Measurements from ENCODE around the gene MFSD2B.
A peak's percentile ranks its signal among the peaks of the same experiment; 100 is the strongest.

MFSD2B gene

DNA sequence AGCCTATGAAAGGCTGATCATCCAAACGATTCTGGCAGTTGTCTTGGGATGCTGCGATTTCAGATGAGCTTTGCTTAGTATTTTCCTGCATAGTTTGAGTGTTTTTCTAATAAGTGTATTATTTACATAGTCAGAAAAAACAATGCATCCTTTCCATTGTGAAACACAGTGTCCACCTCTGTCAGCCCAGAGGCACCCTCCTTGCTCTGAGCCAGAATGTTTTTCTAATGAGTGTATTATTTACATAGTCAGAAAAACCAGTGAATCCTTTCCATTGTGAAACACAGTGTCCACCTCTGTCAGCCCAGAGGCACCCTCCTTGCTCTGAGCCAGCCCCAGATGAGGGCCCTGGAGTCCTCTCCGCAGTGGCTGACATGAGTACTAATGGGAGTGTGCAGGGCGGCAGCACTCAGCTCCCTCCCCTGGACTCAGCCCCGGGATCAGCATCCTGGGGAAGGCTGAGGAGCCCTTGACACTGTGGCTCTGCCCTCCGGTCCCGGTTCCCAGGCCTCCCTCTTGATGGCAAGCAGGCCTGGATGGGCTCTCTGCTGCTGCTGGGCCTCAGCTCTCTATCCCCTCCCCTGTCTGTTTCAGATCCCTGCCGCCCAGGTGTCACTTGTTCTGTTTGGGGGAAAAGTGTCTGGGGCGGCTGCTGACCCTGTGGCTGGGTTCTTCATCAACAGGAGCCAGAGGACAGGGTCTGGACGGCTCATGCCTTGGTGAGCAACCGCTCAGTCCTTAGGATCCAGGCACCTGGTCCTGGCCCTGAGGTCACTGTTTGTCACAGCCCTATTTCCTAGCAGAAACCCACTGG lies 5.9 kb downstream of the MFSD2B start:
- ATAC-seq: peak; percentile 74

DNA sequence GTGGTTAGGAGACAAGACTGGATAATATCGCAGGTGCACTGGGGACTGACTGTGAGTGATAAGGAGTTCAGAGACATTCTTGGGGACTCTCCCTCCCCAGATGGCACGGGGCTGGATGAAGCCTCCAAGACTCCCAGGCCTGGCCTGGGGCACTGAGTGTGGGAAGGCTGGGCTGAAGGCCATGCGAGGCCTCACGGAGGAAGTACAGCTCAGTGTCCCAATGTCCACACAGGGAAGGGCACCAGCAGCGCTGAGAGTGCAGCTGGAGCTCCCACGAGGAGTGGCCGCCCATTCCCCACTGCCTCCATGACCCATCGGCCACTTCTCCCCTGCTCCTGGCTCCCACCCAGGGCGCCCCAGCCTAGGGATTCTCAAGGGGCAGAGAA lies 6.5 kb downstream of the MFSD2B start:
- ATAC-seq: peak; percentile 4; the same call in 1 of the 3 replicates
- TF ChIP-seq TOX (CRISPR knock-in tag; IDR thresholded peaks at IDR 0.05; ENCODE audit: borderline replicate concordance) (no peak), SNAI2 (CRISPR knock-in tag; IDR thresholded peaks at IDR 0.05) (no peak), OSR1 (CRISPR knock-in tag; IDR thresholded peaks at IDR 0.05) (no peak), TCF4 (CRISPR knock-in tag; IDR thresholded peaks at IDR 0.05; ENCODE audit: borderline replicate concordance) (no peak), RARB (CRISPR knock-in tag; IDR thresholded peaks at IDR 0.05) (no peak), ZNF565 (CRISPR knock-in tag; conservative IDR thresholded peaks at IDR 0.05; ENCODE audit: low read depth) (no peak), BACH2 (CRISPR knock-in tag; IDR thresholded peaks at IDR 0.05; ENCODE audit: borderline replicate concordance) (no peak), CSDC2 (CRISPR knock-in tag; IDR thresholded peaks at IDR 0.05) (no peak), ARNTL (CRISPR knock-in tag; IDR thresholded peaks at IDR 0.05; ENCODE audit: borderline replicate concordance, low read depth) (no peak), ISL1 (CRISPR knock-in tag; IDR thresholded peaks at IDR 0.05) (no peak), ZFP30 (CRISPR knock-in tag; IDR thresholded peaks at IDR 0.05) (no peak), ZC3H10 (CRISPR knock-in tag; IDR thresholded peaks at IDR 0.05) (no peak), GLIS3 (CRISPR knock-in tag; IDR thresholded peaks at IDR 0.05) (no peak)
- TF ChIP-seq, protein P1, sequence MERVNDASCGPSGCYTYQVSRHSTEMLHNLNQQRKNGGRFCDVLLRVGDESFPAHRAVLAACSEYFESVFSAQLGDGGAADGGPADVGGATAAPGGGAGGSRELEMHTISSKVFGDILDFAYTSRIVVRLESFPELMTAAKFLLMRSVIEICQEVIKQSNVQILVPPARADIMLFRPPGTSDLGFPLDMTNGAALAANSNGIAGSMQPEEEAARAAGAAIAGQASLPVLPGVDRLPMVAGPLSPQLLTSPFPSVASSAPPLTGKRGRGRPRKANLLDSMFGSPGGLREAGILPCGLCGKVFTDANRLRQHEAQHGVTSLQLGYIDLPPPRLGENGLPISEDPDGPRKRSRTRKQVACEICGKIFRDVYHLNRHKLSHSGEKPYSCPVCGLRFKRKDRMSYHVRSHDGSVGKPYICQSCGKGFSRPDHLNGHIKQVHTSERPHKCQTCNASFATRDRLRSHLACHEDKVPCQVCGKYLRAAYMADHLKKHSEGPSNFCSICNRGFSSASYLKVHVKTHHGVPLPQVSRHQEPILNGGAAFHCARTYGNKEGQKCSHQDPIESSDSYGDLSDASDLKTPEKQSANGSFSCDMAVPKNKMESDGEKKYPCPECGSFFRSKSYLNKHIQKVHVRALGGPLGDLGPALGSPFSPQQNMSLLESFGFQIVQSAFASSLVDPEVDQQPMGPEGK (CRISPR knock-in tag; IDR thresholded peaks at IDR 0.05; ENCODE audit: borderline replicate concordance): no peak
- TF ChIP-seq, protein P2, sequence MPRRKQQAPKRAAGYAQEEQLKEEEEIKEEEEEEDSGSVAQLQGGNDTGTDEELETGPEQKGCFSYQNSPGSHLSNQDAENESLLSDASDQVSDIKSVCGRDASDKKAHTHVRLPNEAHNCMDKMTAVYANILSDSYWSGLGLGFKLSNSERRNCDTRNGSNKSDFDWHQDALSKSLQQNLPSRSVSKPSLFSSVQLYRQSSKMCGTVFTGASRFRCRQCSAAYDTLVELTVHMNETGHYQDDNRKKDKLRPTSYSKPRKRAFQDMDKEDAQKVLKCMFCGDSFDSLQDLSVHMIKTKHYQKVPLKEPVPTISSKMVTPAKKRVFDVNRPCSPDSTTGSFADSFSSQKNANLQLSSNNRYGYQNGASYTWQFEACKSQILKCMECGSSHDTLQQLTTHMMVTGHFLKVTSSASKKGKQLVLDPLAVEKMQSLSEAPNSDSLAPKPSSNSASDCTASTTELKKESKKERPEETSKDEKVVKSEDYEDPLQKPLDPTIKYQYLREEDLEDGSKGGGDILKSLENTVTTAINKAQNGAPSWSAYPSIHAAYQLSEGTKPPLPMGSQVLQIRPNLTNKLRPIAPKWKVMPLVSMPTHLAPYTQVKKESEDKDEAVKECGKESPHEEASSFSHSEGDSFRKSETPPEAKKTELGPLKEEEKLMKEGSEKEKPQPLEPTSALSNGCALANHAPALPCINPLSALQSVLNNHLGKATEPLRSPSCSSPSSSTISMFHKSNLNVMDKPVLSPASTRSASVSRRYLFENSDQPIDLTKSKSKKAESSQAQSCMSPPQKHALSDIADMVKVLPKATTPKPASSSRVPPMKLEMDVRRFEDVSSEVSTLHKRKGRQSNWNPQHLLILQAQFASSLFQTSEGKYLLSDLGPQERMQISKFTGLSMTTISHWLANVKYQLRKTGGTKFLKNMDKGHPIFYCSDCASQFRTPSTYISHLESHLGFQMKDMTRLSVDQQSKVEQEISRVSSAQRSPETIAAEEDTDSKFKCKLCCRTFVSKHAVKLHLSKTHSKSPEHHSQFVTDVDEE (CRISPR knock-in tag; IDR thresholded peaks at IDR 0.05): no peak
- TF ChIP-seq, protein P3, sequence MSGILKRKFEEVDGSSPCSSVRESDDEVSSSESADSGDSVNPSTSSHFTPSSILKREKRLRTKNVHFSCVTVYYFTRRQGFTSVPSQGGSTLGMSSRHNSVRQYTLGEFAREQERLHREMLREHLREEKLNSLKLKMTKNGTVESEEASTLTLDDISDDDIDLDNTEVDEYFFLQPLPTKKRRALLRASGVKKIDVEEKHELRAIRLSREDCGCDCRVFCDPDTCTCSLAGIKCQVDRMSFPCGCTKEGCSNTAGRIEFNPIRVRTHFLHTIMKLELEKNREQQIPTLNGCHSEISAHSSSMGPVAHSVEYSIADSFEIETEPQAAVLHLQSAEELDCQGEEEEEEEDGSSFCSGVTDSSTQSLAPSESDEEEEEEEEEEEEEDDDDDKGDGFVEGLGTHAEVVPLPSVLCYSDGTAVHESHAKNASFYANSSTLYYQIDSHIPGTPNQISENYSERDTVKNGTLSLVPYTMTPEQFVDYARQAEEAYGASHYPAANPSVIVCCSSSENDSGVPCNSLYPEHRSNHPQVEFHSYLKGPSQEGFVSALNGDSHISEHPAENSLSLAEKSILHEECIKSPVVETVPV (CRISPR knock-in tag; IDR thresholded peaks at IDR 0.05): no peak

More for the DNA sequence above, 5.9 kb downstream of the MFSD2B start:
- no peak for TF ChIP-seq ZFP3 (CRISPR knock-in tag; IDR thresholded peaks at IDR 0.05)
- TF ChIP-seq, protein P4, sequence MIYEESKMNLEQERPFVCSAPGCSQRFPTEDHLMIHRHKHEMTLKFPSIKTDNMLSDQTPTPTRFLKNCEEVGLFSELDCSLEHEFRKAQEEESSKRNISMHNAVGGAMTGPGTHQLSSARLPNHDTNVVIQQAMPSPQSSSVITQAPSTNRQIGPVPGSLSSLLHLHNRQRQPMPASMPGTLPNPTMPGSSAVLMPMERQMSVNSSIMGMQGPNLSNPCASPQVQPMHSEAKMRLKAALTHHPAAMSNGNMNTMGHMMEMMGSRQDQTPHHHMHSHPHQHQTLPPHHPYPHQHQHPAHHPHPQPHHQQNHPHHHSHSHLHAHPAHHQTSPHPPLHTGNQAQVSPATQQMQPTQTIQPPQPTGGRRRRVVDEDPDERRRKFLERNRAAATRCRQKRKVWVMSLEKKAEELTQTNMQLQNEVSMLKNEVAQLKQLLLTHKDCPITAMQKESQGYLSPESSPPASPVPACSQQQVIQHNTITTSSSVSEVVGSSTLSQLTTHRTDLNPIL (CRISPR knock-in tag; IDR thresholded peaks at IDR 0.05; ENCODE audit: low read depth): no peak
- TF ChIP-seq, protein P3 (CRISPR knock-in tag; IDR thresholded peaks at IDR 0.05): no peak
- no peak for TF ChIP-seq ZNF8 (CRISPR knock-in tag; IDR thresholded peaks at IDR 0.05)
- no peak for TF ChIP-seq ZNF70 (CRISPR knock-in tag; IDR thresholded peaks at IDR 0.05)
- TF ChIP-seq TCF4 (CRISPR knock-in tag; IDR thresholded peaks at IDR 0.05; ENCODE audit: borderline replicate concordance): no peak
- no peak for TF ChIP-seq BACH2 (CRISPR knock-in tag; IDR thresholded peaks at IDR 0.05; ENCODE audit: borderline replicate concordance)
- TF ChIP-seq GLIS3 (CRISPR knock-in tag; IDR thresholded peaks at IDR 0.05): no peak
- TF ChIP-seq ZFP30 (CRISPR knock-in tag; IDR thresholded peaks at IDR 0.05): no peak
- TF ChIP-seq, protein P1 (CRISPR knock-in tag; IDR thresholded peaks at IDR 0.05; ENCODE audit: borderline replicate concordance): no peak
- no peak for TF ChIP-seq TOX (CRISPR knock-in tag; IDR thresholded peaks at IDR 0.05; ENCODE audit: borderline replicate concordance)
- no peak for TF ChIP-seq ARNTL (CRISPR knock-in tag; IDR thresholded peaks at IDR 0.05; ENCODE audit: borderline replicate concordance, low read depth)
- no peak for TF ChIP-seq ZNF565 (CRISPR knock-in tag; conservative IDR thresholded peaks at IDR 0.05; ENCODE audit: low read depth)
- TF ChIP-seq, protein P2 (CRISPR knock-in tag; IDR thresholded peaks at IDR 0.05): no peak
